Measurements from ENCODE around the gene KRTAP5-5. TPM values are rescaled to one million over a fixed set of nuclear protein-coding genes. Genes with fewer than 3 reads are reported as not detected.
"Not testable (repeated sequence)": the region's sequence is repeated elsewhere in the genome, so short reads cannot be mapped to it uniquely, and the experiment has no call there.

KRTAP5-5 gene
- total and polyA plus RNA-seq, 2 donors (not counting 1 experiment from before 2014, with no cell fraction given): not detected

DNA sequence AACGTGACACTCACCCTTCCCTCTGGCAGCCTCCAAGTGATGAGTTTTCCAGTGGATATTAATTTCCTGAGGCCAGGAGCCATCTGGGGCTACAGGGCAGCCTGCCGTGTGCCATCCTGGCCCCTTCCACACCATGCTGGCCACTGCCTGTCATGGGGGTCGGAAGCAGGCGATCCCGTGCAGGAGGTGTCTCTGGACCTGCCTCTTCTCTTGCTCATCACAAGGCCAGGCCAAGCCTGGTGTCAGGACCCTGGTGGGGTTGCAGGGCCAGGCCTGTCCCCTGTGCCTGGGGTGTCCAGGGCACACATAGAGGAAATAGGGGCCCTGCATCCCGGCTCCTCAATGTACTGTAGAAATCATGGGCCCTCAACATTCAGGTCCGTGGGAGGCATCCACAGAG lies 24.9 kb upstream of the KRTAP5-5 start:
- no peak overlapping the region for H2AFZ ChIP-seq (ENCODE audit: insufficient read depth, low read depth, low read length, poor library complexity, severe bottlenecking)
- Mint-ChIP-seq H3K9me3 (ENCODE audit: insufficient read depth) (no peaks in the 10 kb centered on the region), H3K4me1 (peaks cover 15% of the 10 kb centered on the region), H3K27ac (no peak overlapping the region), H3K27me3 (peaks cover 25% of the 10 kb centered on the region), H3K4me3 (no peak overlapping the region)
- no peak for TF ChIP-seq EZH2 (IDR thresholded peaks at IDR 0.05; ENCODE audit: borderline replicate concordance, insufficient read depth, low read depth, low read length, poor library complexity, severe bottlenecking)
- TF ChIP-seq, protein P1, sequence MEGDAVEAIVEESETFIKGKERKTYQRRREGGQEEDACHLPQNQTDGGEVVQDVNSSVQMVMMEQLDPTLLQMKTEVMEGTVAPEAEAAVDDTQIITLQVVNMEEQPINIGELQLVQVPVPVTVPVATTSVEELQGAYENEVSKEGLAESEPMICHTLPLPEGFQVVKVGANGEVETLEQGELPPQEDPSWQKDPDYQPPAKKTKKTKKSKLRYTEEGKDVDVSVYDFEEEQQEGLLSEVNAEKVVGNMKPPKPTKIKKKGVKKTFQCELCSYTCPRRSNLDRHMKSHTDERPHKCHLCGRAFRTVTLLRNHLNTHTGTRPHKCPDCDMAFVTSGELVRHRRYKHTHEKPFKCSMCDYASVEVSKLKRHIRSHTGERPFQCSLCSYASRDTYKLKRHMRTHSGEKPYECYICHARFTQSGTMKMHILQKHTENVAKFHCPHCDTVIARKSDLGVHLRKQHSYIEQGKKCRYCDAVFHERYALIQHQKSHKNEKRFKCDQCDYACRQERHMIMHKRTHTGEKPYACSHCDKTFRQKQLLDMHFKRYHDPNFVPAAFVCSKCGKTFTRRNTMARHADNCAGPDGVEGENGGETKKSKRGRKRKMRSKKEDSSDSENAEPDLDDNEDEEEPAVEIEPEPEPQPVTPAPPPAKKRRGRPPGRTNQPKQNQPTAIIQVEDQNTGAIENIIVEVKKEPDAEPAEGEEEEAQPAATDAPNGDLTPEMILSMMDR (IDR thresholded peaks at IDR 0.05): no peak
- DNase-seq (no peak), ATAC-seq (ENCODE audit: low read depth) (no peak)
- H3K27ac ChIP-seq (ENCODE audit: low read length in 2 of 2): no peak overlapping the region
- no peaks in the 10 kb centered on the region for H3K36me3 ChIP-seq (replicated peaks in 1 of 2; ENCODE audit: control extremely low read depth in 1 of 2, control insufficient read depth in 1 of 2, extremely low read depth in 1 of 2, insufficient read depth in 2 of 2, low read length in 1 of 2)
- no peak overlapping the region for H3K9ac ChIP-seq (ENCODE audit: low read length)
- intact Hi-C loops (cut with micrococcal nuclease): no loop called here
- H3K4me2 ChIP-seq (replicated peaks; ENCODE audit: low read depth, low read length, poor library complexity, severe bottlenecking): no peak overlapping the region
- ChIA-PET POLR2A (no interaction called here), CTCF (interaction anchor here (1.0 to 1.4 kb wide), 3 partner anchors 10 to 48 kb away, joined by 5 to 8 read pairs (median 6); no protein-coding TSS in a partner anchor)
- peaks cover 0 to 3% (median 0%) of the 10 kb centered on the region in 4 experiments for H3K27me3 ChIP-seq (replicated peaks in 1 of 4; ENCODE audit: control extremely low read depth in 1 of 4, control insufficient read depth in 3 of 4, insufficient read depth in 4 of 4, low read length in 3 of 4)
- H3K9me3 ChIP-seq (ENCODE audit: control extremely low read depth in 1 of 3, control insufficient read depth in 2 of 3, insufficient read depth in 1 of 3, low read length in 2 of 3): no peaks in the 10 kb centered on the region
- WGBS (ENCODE audit: insufficient coverage): 97% methylated on average over 7 of the region's 7 CpGs
- no peak overlapping the region for H3K4me3 ChIP-seq (ENCODE audit: control extremely low read depth in 1 of 5, extremely low read depth in 1 of 5, insufficient read depth in 1 of 5, low read depth in 2 of 5, low read length in 4 of 5)
- H4K20me1 ChIP-seq (ENCODE audit: control insufficient read depth, insufficient read depth, low read length, poor library complexity, severe bottlenecking): no peaks in the 10 kb centered on the region
- no peaks in the 10 kb centered on the region for H3K79me2 ChIP-seq (ENCODE audit: control insufficient read depth, insufficient read depth, low read length)
- peaks cover 0 to 15% of the 10 kb centered on the region in 2 donors for H3K4me1 ChIP-seq (ENCODE audit: control insufficient read depth in 2 of 2, insufficient read depth in 2 of 2, low read length in 2 of 2)

DNA sequence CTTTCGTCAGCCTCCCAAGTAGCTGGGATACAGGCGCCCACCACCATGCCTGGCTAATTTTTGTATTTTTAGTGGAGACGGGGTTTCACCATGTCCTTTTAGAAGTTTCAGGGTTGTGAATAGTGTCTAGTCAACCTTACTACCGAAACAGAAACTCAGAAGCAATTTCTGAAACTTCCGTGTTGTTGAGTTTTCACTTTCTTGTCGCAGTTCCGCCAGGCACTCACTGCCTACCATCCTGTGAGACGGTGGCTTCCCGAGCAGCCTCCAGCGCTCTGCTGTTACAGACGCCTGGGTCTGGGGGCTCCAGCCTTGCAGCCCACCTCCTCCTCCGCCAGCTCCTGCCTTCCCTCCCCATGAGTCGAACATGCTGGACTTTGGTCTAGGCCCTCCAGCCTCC lies 23.7 kb upstream of the KRTAP5-5 start:
- POLR2A ChIA-PET; H3K79me2 ChIP-seq (ENCODE audit: control insufficient read depth, insufficient read depth, low read length); H3K9me3 ChIP-seq (ENCODE audit: control extremely low read depth in 1 of 3, control insufficient read depth in 2 of 3, insufficient read depth in 1 of 3, low read length in 2 of 3); intact Hi-C loops (cut with micrococcal nuclease); H3K27me3 ChIP-seq (replicated peaks in 1 of 4; ENCODE audit: control extremely low read depth in 1 of 4, control insufficient read depth in 3 of 4, insufficient read depth in 4 of 4, low read length in 3 of 4); H3K9me3 Mint-ChIP-seq (ENCODE audit: insufficient read depth); H3K36me3 ChIP-seq (replicated peaks in 1 of 2; ENCODE audit: control extremely low read depth in 1 of 2, control insufficient read depth in 1 of 2, extremely low read depth in 1 of 2, insufficient read depth in 2 of 2, low read length in 1 of 2); H4K20me1 ChIP-seq (ENCODE audit: control insufficient read depth, insufficient read depth, low read length, poor library complexity, severe bottlenecking): not testable (repeated sequence)
- ATAC-seq (ENCODE audit: low read depth) (peak; percentile 86), DNase-seq (peak; percentile 66)
- peaks cover 0 to 15% of the 10 kb centered on the region in 2 donors for H3K4me1 ChIP-seq (ENCODE audit: control insufficient read depth in 2 of 2, insufficient read depth in 2 of 2, low read length in 2 of 2)
- peak overlapping the region in 1 of 5 experiments; percentile 14 for H3K4me3 ChIP-seq (ENCODE audit: control extremely low read depth in 1 of 5, extremely low read depth in 1 of 5, insufficient read depth in 1 of 5, low read depth in 2 of 5, low read length in 4 of 5)
- H3K27ac ChIP-seq (ENCODE audit: low read length in 2 of 2): peak overlapping the region; percentile 53 to 59
- Mint-ChIP-seq H3K4me3 (peak overlapping the region; percentile 75), H3K27ac (peak overlapping the region; percentile 87), H3K4me1 (peaks cover 15% of the 10 kb centered on the region), H3K27me3 (peaks cover 21% of the 10 kb centered on the region)
- 70% methylated on average over 13 of the region's 13 CpGs for WGBS (ENCODE audit: insufficient coverage)
- H3K9ac ChIP-seq (ENCODE audit: low read length): peak overlapping the region; percentile 43
- peak overlapping the region; percentile 78 for H2AFZ ChIP-seq (ENCODE audit: insufficient read depth, low read depth, low read length, poor library complexity, severe bottlenecking)
- CTCF ChIA-PET: interaction anchor here (1.3 to 1.4 kb wide), 2 partner anchors 11 to 31 kb away, joined by 6 to 8 read pairs; no protein-coding TSS in a partner anchor
- peak overlapping the region; percentile 52 for H3K4me2 ChIP-seq (replicated peaks; ENCODE audit: low read depth, low read length, poor library complexity, severe bottlenecking)

DNA sequence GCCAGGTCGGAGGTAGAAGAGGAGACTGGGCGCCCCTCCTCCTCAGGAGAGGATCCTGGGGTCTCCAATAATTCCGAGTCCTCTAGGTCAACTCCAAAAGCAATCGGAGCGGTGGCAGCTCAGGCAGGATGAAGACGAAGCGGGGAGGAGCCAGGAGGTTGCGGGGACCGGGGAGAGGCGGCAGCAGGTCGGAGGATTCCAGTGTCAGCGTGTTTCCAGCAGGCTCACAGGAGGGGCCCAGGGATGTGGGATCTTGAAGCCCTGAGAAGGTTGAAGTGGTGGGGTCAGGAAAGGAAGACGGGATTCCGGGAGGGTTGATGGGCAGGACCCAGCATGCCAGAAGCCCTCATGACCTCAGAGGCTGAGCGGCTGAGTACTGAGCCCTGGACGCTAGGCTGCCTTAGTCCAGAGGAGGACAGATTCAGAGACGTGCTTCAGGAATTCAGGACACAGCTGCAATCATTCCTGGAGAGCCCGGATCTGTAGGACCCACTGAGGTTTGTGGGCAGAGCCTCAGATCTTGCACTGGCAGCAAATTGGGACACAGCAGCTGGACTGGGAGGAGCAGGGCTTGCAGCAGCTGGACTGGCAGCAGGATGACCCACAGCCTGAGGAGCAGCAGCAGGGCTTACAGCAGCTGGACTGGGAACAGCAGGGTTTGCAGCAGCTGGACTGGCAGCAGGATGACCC lies 22.3 kb upstream of the KRTAP5-5 start:
- H3K4me3 ChIP-seq (ENCODE audit: control extremely low read depth in 1 of 5, extremely low read depth in 1 of 5, insufficient read depth in 1 of 5, low read depth in 2 of 5, low read length in 4 of 5); intact Hi-C loops (cut with micrococcal nuclease); H3K27ac Mint-ChIP-seq; H3K4me3 Mint-ChIP-seq; H3K36me3 ChIP-seq (replicated peaks in 1 of 2; ENCODE audit: control extremely low read depth in 1 of 2, control insufficient read depth in 1 of 2, extremely low read depth in 1 of 2, insufficient read depth in 2 of 2, low read length in 1 of 2); H3K79me2 ChIP-seq (ENCODE audit: control insufficient read depth, insufficient read depth, low read length); ATAC-seq (ENCODE audit: low read depth); H3K27me3 ChIP-seq (replicated peaks in 1 of 4; ENCODE audit: control extremely low read depth in 1 of 4, control insufficient read depth in 3 of 4, insufficient read depth in 4 of 4, low read length in 3 of 4); POLR2A ChIA-PET; H3K9me3 ChIP-seq (ENCODE audit: control extremely low read depth in 1 of 3, control insufficient read depth in 2 of 3, insufficient read depth in 1 of 3, low read length in 2 of 3); H4K20me1 ChIP-seq (ENCODE audit: control insufficient read depth, insufficient read depth, low read length, poor library complexity, severe bottlenecking); H3K4me2 ChIP-seq (replicated peaks; ENCODE audit: low read depth, low read length, poor library complexity, severe bottlenecking); H3K9ac ChIP-seq (ENCODE audit: low read length); CTCF ChIA-PET; H2AFZ ChIP-seq (ENCODE audit: insufficient read depth, low read depth, low read length, poor library complexity, severe bottlenecking); H3K9me3 Mint-ChIP-seq (ENCODE audit: insufficient read depth); H3K4me1 Mint-ChIP-seq; DNase-seq; H3K27ac ChIP-seq (ENCODE audit: low read length in 2 of 2): not testable (repeated sequence)
- WGBS (ENCODE audit: insufficient coverage): 75% methylated on average over 18 of the region's 18 CpGs
- peaks cover 0 to 15% of the 10 kb centered on the region in 2 donors for H3K4me1 ChIP-seq (ENCODE audit: control insufficient read depth in 2 of 2, insufficient read depth in 2 of 2, low read length in 2 of 2)
- H3K27me3 Mint-ChIP-seq: peaks cover 15% of the 10 kb centered on the region

Measured in B cell (primary cell).